ENCODE results near the gene ANKRD22.

ANKRD22 gene

DNA sequence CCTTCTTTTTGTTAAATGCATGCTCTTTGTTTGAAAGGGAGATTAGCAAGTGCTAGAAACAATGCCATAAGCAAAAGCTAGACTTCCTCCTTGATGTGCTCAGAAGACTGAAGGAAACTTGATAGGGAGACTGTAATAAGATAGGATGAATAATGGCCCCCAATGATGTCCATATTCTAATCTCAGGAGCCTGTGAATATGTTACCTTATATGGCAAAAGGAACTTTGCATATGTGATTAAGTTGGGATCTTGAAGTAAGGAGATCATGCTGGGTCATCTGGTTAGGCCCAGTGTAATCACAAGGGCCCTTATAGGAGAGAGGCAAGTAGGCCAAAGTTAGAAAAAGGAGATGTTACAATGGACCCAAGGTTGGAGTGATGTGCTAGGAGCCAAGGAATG, 62.7 kb downstream of the ANKRD22 start:
- TF ChIP-seq, protein P1, sequence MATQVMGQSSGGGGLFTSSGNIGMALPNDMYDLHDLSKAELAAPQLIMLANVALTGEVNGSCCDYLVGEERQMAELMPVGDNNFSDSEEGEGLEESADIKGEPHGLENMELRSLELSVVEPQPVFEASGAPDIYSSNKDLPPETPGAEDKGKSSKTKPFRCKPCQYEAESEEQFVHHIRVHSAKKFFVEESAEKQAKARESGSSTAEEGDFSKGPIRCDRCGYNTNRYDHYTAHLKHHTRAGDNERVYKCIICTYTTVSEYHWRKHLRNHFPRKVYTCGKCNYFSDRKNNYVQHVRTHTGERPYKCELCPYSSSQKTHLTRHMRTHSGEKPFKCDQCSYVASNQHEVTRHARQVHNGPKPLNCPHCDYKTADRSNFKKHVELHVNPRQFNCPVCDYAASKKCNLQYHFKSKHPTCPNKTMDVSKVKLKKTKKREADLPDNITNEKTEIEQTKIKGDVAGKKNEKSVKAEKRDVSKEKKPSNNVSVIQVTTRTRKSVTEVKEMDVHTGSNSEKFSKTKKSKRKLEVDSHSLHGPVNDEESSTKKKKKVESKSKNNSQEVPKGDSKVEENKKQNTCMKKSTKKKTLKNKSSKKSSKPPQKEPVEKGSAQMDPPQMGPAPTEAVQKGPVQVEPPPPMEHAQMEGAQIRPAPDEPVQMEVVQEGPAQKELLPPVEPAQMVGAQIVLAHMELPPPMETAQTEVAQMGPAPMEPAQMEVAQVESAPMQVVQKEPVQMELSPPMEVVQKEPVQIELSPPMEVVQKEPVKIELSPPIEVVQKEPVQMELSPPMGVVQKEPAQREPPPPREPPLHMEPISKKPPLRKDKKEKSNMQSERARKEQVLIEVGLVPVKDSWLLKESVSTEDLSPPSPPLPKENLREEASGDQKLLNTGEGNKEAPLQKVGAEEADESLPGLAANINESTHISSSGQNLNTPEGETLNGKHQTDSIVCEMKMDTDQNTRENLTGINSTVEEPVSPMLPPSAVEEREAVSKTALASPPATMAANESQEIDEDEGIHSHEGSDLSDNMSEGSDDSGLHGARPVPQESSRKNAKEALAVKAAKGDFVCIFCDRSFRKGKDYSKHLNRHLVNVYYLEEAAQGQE (IDR thresholded peaks at IDR 0.05; ENCODE audit: insufficient read depth in 1 of 2, low read depth in 2 of 2, low read length in 2 of 2) = no peak
- no peak for TF ChIP-seq POLR2AphosphoS5 (IDR thresholded peaks at IDR 0.05; ENCODE audit: low read depth, low read length)
- TF ChIP-seq FOXP2 (optimal IDR thresholded peaks at IDR 0.05; ENCODE audit: borderline replicate concordance, extremely low read depth, extremely low read length, insufficient read depth) = no peak
- TF ChIP-seq SIN3A (IDR thresholded peaks at IDR 0.05; ENCODE audit: borderline replicate concordance, insufficient read depth, low read length) = no peak
- TF ChIP-seq TAF1 (IDR thresholded peaks at IDR 0.05; ENCODE audit: borderline replicate concordance, insufficient read depth, low read length) = no peak

- TF ChIP-seq TAF1 (IDR thresholded peaks at IDR 0.05; ENCODE audit: borderline replicate concordance, insufficient read depth, low read length) = no peak
- TF ChIP-seq, protein P1 (IDR thresholded peaks at IDR 0.05; ENCODE audit: insufficient read depth in 1 of 2, low read depth in 2 of 2, low read length in 2 of 2) = peak in 1 of 2 experiments; percentile 50; a peak in 1 of 4 replicates
These were observed 64.2 kb downstream of the ANKRD22 start for GRCh38 chr10:88787463-88787862.

GRCh38 chr10:88786032-88786770, 65.4 kb downstream of the ANKRD22 start:
- TF ChIP-seq TAF1 (IDR thresholded peaks at IDR 0.05; ENCODE audit: borderline replicate concordance, insufficient read depth, low read length) (no peak), SIN3A (IDR thresholded peaks at IDR 0.05; ENCODE audit: borderline replicate concordance, insufficient read depth, low read length) (no peak), POLR2AphosphoS5 (IDR thresholded peaks at IDR 0.05; ENCODE audit: low read depth, low read length) (no peak), FOXP2 (optimal IDR thresholded peaks at IDR 0.05; ENCODE audit: borderline replicate concordance, extremely low read depth, extremely low read length, insufficient read depth) (no peak)
- TF ChIP-seq, protein P1 (IDR thresholded peaks at IDR 0.05; ENCODE audit: insufficient read depth in 1 of 2, low read depth in 2 of 2, low read length in 2 of 2) = no peak

DNA sequence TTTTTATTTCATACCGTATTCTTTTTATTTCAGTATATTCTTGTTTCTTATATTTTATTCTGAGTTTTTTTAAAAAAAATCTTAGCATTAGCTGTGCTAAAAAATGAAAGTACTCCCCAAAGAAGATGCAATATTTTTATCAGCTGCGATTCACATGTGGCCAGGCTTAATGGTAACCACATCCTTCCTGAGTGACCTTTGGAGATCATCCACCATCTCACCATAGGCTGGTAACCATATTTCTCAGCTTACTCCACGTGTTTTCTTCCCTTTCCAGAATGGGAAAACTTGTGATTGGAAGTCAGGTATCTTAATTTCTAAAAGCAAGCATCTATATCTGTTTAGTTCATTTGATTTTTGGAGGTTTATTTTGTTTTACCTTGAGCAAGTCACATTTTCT, 67.9 kb downstream of the ANKRD22 start:
- TF ChIP-seq POLR2AphosphoS5 (IDR thresholded peaks at IDR 0.05; ENCODE audit: low read depth, low read length) (no peak), SIN3A (IDR thresholded peaks at IDR 0.05; ENCODE audit: borderline replicate concordance, insufficient read depth, low read length) (no peak), TAF1 (IDR thresholded peaks at IDR 0.05; ENCODE audit: borderline replicate concordance, insufficient read depth, low read length) (no peak), FOXP2 (optimal IDR thresholded peaks at IDR 0.05; ENCODE audit: borderline replicate concordance, extremely low read depth, extremely low read length, insufficient read depth) (no peak)
- TF ChIP-seq, protein P1 (IDR thresholded peaks at IDR 0.05; ENCODE audit: insufficient read depth in 1 of 2, low read depth in 2 of 2, low read length in 2 of 2) = no peak

- TF ChIP-seq SIN3A (IDR thresholded peaks at IDR 0.05; ENCODE audit: borderline replicate concordance, insufficient read depth, low read length) (no peak), FOXP2 (optimal IDR thresholded peaks at IDR 0.05; ENCODE audit: borderline replicate concordance, extremely low read depth, extremely low read length, insufficient read depth) (no peak), POLR2AphosphoS5 (IDR thresholded peaks at IDR 0.05; ENCODE audit: low read depth, low read length) (no peak), TAF1 (IDR thresholded peaks at IDR 0.05; ENCODE audit: borderline replicate concordance, insufficient read depth, low read length) (no peak)
- TF ChIP-seq, protein P1 (IDR thresholded peaks at IDR 0.05; ENCODE audit: insufficient read depth in 1 of 2, low read depth in 2 of 2, low read length in 2 of 2) = no peak
These were observed 69.4 kb downstream of the ANKRD22 start for GRCh38 chr10:88782222-88782621.

All from PFSK-1 (cell line).